Stomach (tissue), 4 donors: Measurements from ENCODE around the gene TMEM236.

Experiments
- POLR2A ChIP-seq, 4 donors: fragments of 450-650 bp; IDR thresholded peaks; one replicate each; pipeline ENCODE4 v1.6.1; 2016; ENCODE audit warnings: antibody characterized with exemption in 4 of 4, control low read depth in 2 of 4, mild to moderate bottlenecking in 1 of 4, moderate library complexity in 1 of 4
- TF ChIP-seq, protein P1 (sequence below), 7 experiments: fragments of 450-650 bp in 4 of 7; fragments of 200-600 bp in 3 of 7; sonication (generic) in 3 of 7; IDR thresholded peaks; one replicate each; pipeline ENCODE4 v1.5.1; 2016 to 2019; ENCODE audit warnings: antibody characterized with exemption in 7 of 7, control low read depth in 2 of 7, mild to moderate bottlenecking in 1 of 7

DNA sequence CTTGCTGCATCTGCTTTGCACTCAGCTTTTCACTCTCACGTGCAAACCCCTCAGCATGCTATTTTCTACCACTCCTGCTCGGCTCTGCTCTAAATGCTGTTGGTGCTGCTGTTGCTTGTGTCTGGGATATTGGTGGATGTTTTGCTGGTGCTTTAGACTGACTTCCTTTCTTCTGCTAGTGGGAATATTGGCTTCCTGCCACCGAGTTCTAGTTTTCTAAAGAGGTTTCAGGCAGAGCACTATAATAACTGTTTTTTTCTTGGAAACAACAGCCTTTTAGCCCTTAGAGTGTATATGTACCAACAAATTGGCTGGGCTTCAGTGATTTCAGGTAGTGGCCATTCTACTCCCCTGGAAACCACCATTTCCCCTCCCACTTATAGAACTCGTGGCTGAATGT, 27.8 kb downstream of the TMEM236 start:
- TF ChIP-seq, protein P1, sequence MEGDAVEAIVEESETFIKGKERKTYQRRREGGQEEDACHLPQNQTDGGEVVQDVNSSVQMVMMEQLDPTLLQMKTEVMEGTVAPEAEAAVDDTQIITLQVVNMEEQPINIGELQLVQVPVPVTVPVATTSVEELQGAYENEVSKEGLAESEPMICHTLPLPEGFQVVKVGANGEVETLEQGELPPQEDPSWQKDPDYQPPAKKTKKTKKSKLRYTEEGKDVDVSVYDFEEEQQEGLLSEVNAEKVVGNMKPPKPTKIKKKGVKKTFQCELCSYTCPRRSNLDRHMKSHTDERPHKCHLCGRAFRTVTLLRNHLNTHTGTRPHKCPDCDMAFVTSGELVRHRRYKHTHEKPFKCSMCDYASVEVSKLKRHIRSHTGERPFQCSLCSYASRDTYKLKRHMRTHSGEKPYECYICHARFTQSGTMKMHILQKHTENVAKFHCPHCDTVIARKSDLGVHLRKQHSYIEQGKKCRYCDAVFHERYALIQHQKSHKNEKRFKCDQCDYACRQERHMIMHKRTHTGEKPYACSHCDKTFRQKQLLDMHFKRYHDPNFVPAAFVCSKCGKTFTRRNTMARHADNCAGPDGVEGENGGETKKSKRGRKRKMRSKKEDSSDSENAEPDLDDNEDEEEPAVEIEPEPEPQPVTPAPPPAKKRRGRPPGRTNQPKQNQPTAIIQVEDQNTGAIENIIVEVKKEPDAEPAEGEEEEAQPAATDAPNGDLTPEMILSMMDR (IDR thresholded peaks at IDR 0.05) = no peak
- no peak for TF ChIP-seq POLR2A (IDR thresholded peaks at IDR 0.05)
